CD14-positive monocyte (primary cell): ENCODE results near the gene DLL3. TPM values are rescaled to one million over a fixed set of nuclear protein-coding genes. Genes with fewer than 3 reads are reported as not detected.

ENCODE experiments used
- DNase-seq, 3 donors: peaks; one replicate each; pipeline ENCODE4 v3.0.0-alpha.2; 2011 to 2022
- H2AFZ ChIP-seq: 2 replicates; pipeline ENCODE4 v1.6.0; 2012; ENCODE audit warnings: mild to moderate bottlenecking, low read depth, low read length, inconsistent platforms; ENCODE audit not compliant: insufficient read depth, poor library complexity, severe bottlenecking
- H3K27ac ChIP-seq, 2 donors: 1 replicate in 1 of 2; 2 replicates in 1 of 2; pipeline ENCODE4 v1.5.1; 2012 to 2013; ENCODE audit warnings: low read length in 2 of 2, control low read depth in 1 of 2, inconsistent platforms in 1 of 2, low read depth in 1 of 2, mild to moderate bottlenecking in 1 of 2
- H3K27me3 ChIP-seq, 2 donors: one replicate each; pipeline versions ENCODE4 v1.6.0 to v1.6.1; 2011 to 2013; ENCODE audit warnings: low read length in 2 of 2; ENCODE audit not compliant: control insufficient read depth in 2 of 2, insufficient read depth in 2 of 2
- H3K36me3 ChIP-seq, 2 donors: replicated peaks in 1 of 2; 1 replicate in 1 of 2; 2 replicates in 1 of 2; pipeline versions ENCODE4 v1.5.1 to v1.6.1; 2012 to 2013; ENCODE audit warnings: low read length in 2 of 2, control low read depth in 1 of 2, inconsistent platforms in 1 of 2, mild to moderate bottlenecking in 1 of 2; ENCODE audit not compliant: insufficient read depth in 2 of 2, control insufficient read depth in 1 of 2
- H3K4me1 ChIP-seq, 2 donors: 1 replicate in 1 of 2; 2 replicates in 1 of 2; pipeline versions ENCODE4 v1.5.1 to v1.6.1; 2012 to 2013; ENCODE audit warnings: low read length in 2 of 2, control low read depth in 1 of 2, inconsistent platforms in 1 of 2, mild to moderate bottlenecking in 1 of 2, moderate library complexity in 1 of 2; ENCODE audit not compliant: insufficient read depth in 2 of 2, control insufficient read depth in 1 of 2
- H3K4me2 ChIP-seq: replicated peaks from 2 replicates; pipeline ENCODE3; 2012; ENCODE audit warnings: low read length, moderate library complexity, mild to moderate bottlenecking; ENCODE audit not compliant: poor library complexity, severe bottlenecking; ENCODE audit errors: extremely low read depth
- H3K4me3 ChIP-seq, 3 experiments: fragments of 200-600 bp in 1 of 3; sonication (generic) in 1 of 3; replicated peaks in 1 of 3; 1 replicate in 2 of 3; 2 replicates in 1 of 3; pipeline ENCODE4 v1.5.1; 2011 to 2013; ENCODE audit warnings: low read length in 3 of 3, mild to moderate bottlenecking in 3 of 3, control low read depth in 2 of 3, low read depth in 2 of 3, inconsistent platforms in 1 of 3, moderate library complexity in 1 of 3
- H3K79me2 ChIP-seq: 2 replicates; pipeline ENCODE4 v1.6.0; 2012; ENCODE audit warnings: mild to moderate bottlenecking, control low read depth, inconsistent platforms, low read length, moderate library complexity; ENCODE audit not compliant: insufficient read depth
- H3K9ac ChIP-seq: 2 replicates; pipeline ENCODE4 v1.6.0; 2017; ENCODE audit warnings: low read length, mild to moderate bottlenecking; ENCODE audit not compliant: insufficient read depth, poor library complexity, severe bottlenecking
- H3K9me3 ChIP-seq, 2 donors: replicated peaks in 1 of 2; 1 replicate in 1 of 2; 2 replicates in 1 of 2; pipeline versions ENCODE4 v1.5.1 to v1.6.1; 2012 to 2013; ENCODE audit warnings: low read length in 2 of 2, control low read depth in 1 of 2; ENCODE audit not compliant: control insufficient read depth in 1 of 2, insufficient read depth in 1 of 2
- H4K20me1 ChIP-seq: 2 replicates; pipeline ENCODE4 v1.6.0; 2012; ENCODE audit warnings: mild to moderate bottlenecking, low read length, control low read depth, moderate library complexity; ENCODE audit not compliant: insufficient read depth
- H3K27ac Mint-ChIP-seq, 7 donors: one replicate each; pipeline ENCODE4 v1.8.0; 2020; ENCODE audit warnings: mild to moderate bottlenecking in 7 of 7, mixed read lengths in 7 of 7, moderate library complexity in 6 of 7, inconsistent platforms in 2 of 7
- H3K27me3 Mint-ChIP-seq, 3 donors: one replicate each; pipeline ENCODE4 v1.8.0; 2021 to 2022; ENCODE audit warnings: low read depth in 3 of 3, mild to moderate bottlenecking in 3 of 3, mixed read lengths in 3 of 3, moderate library complexity in 3 of 3, inconsistent platforms in 1 of 3
- H3K36me3 Mint-ChIP-seq, 2 donors: one replicate each; pipeline ENCODE4 v1.8.0; 2020; ENCODE audit warnings: mixed read lengths in 2 of 2, inconsistent platforms in 1 of 2, mild to moderate bottlenecking in 1 of 2
- H3K4me1 Mint-ChIP-seq: one replicate; pipeline ENCODE4 v1.8.0; 2020; ENCODE audit warnings: mild to moderate bottlenecking, mixed read lengths
- H3K4me3 Mint-ChIP-seq, 2 donors: one replicate each; pipeline ENCODE4 v1.8.0; 2020; ENCODE audit warnings: mild to moderate bottlenecking in 2 of 2, mixed read lengths in 2 of 2, moderate library complexity in 1 of 2
- H3K9me3 Mint-ChIP-seq, 7 donors: one replicate each; pipeline ENCODE4 v1.8.0; 2020 to 2022; ENCODE audit warnings: mixed read lengths in 7 of 7, mild to moderate bottlenecking in 6 of 7, moderate library complexity in 6 of 7, inconsistent platforms in 2 of 7
- CTCF ChIP-seq: fragments of 200-600 bp; IDR thresholded peaks from one replicate; pipeline ENCODE4 v1.8.0; 2022; ENCODE audit warnings: antibody characterized with exemption, mild to moderate bottlenecking
- WGBS: methylation state at CpG from one replicate; pipeline ENCODE4 v1.1.5; 2013; ENCODE audit warnings: missing lambda C conversion rate; ENCODE audit not compliant: insufficient coverage; 5-methylcytosine and 5-hydroxymethylcytosine counted together
- intact Hi-C, 2 donors: fragments of 100-400 bp; cut with micrococcal nuclease; formaldehyde crosslinking; loops; one replicate each; pipeline versions ENCODE4 v1.15.0 to v1.15.1; 2023
- polyA plus RNA-seq, 3 donors: library from polyadenylated mRNA; depleted of rRNA in 1 of 3; unstranded in 2 of 3; stranded (reverse) in 1 of 3; fragments of 300-500 nt in 2 of 3; fragments of >200 nt in 1 of 3; fragmentation: Illumina TruSeq in 2 of 3; gene quantifications; 1 replicate in 2 of 3; 2 replicates in 1 of 3; pipeline ENCODE4 v1.2.3, GENCODE V29; 2012 to 2021

Gene DLL3
- polyA plus RNA-seq, 3 donors = not detected

- Histone ChIP-seq H3K27me3 (no peaks in the 10 kb centered on the region), H3K4me2 (no peak overlapping the region), H3K36me3 (no peaks in the 10 kb centered on the region), H3K79me2 (peaks cover 30% of the 10 kb centered on the region), H3K27ac (no peak overlapping the region), H2AFZ (no peak overlapping the region), H3K9ac (no peak overlapping the region), H3K4me1 (peaks cover 9 to 17% of the 10 kb centered on the region in 2 donors), H3K9me3 (no peaks in the 10 kb centered on the region), H4K20me1 (no peaks in the 10 kb centered on the region), H3K4me3 (no peak overlapping the region)
- 91% methylated on average over 3 of the region's 3 CpGs for WGBS
- Mint-ChIP-seq H3K27ac (no peak overlapping the region), H3K4me3 (no peak overlapping the region), H3K27me3 (peaks cover 0 to 2% (median 0%) of the 10 kb centered on the region in 3 donors), H3K4me1 (peaks cover 19% of the 10 kb centered on the region), H3K9me3 (peaks cover 0 to 2% (median 0%) of the 10 kb centered on the region in 7 donors), H3K36me3 (peaks cover 3 to 5% of the 10 kb centered on the region in 2 donors)
- intact Hi-C loops = loop anchor here (5.0 to 10.0 kb wide), 7 partner anchors 51 to 191 kb away; partner anchors contain the start of genes MED29 (in 2 of the 2), PAF1 (in 2 of the 2), RPS16 (in 1 of the 2) and SAMD4B (in 1 of the 2)
- no peak for TF ChIP-seq CTCF
- no peak for DNase-seq
These were observed 35.0 kb downstream of the DLL3 start for GRCh38 chr19:39533791-39534190.

- Mint-ChIP-seq H3K27me3 (peaks cover 0 to 10% (median 2%) of the 10 kb centered on the region in 3 donors), H3K4me3 (peak overlapping the region; percentile 78 to 96), H3K27ac (peak overlapping the region in 6 of 7 donors; percentile 2 to 89 (median 74)), H3K4me1 (peaks cover 25% of the 10 kb centered on the region), H3K36me3 (peaks cover 3 to 5% of the 10 kb centered on the region in 2 donors), H3K9me3 (peaks cover 0 to 3% (median 0%) of the 10 kb centered on the region in 7 donors)
- DNase-seq = no peak
- Histone ChIP-seq H2AFZ (peak overlapping the region; percentile 92), H3K27ac (peak overlapping the region in 1 of 2 donors; percentile 61), H4K20me1 (no peaks in the 10 kb centered on the region), H3K9ac (peak overlapping the region; percentile 80), H3K9me3 (no peaks in the 10 kb centered on the region), H3K4me1 (peaks cover 12 to 18% of the 10 kb centered on the region in 2 donors), H3K79me2 (peaks cover 21% of the 10 kb centered on the region), H3K27me3 (no peaks in the 10 kb centered on the region), H3K4me3 (peak overlapping the region; percentile 72 to 90 (median 79)), H3K36me3 (no peaks in the 10 kb centered on the region), H3K4me2 (peak overlapping the region; percentile 91)
- intact Hi-C loops = loop anchor here (5.0 to 10.0 kb wide), 3 partner anchors 92 to 144 kb away; partner anchors contain the start of genes SUPT5H (in 2 of the 2), MED29 (in 1 of the 2) and PAF1 (in 1 of the 2)
- WGBS = 3% methylated on average over 6 of the region's 10 CpGs
- no peak for TF ChIP-seq CTCF
These were observed 40.4 kb downstream of the DLL3 start for GRCh38 chr19:39539165-39539517.
